Progenitor cell of endocrine pancreas (in vitro differentiated cells): ENCODE data around the gene IGSF8. TPM values are rescaled to one million over a fixed set of nuclear protein-coding genes. Genes with fewer than 3 reads are reported as not detected.

ENCODE experiments used
- DNase-seq: peaks from one replicate; pipeline ENCODE4 v3.0.0; 2021; ENCODE audit warnings: low spot score; ENCODE audit not compliant: unreplicated experiment
- H3K27ac Mint-ChIP-seq: 2 replicates; pipeline ENCODE4 v1.8.0; 2021; ENCODE audit warnings: mild to moderate bottlenecking, moderate library complexity, mixed read lengths
- H3K27me3 Mint-ChIP-seq: 2 replicates; pipeline ENCODE4 v1.8.0; 2021; ENCODE audit warnings: mixed read lengths
- H3K36me3 Mint-ChIP-seq: 2 replicates; pipeline ENCODE4 v1.8.0; 2022; ENCODE audit warnings: mixed read lengths; ENCODE audit not compliant: insufficient read depth
- H3K4me1 Mint-ChIP-seq: 2 replicates; pipeline ENCODE4 v1.8.0; 2021; ENCODE audit warnings: low read depth, mixed read lengths
- H3K4me3 Mint-ChIP-seq: 2 replicates; pipeline ENCODE4 v1.8.0; 2021; ENCODE audit warnings: low read depth, mild to moderate bottlenecking, moderate library complexity, mixed read lengths
- H3K9me3 Mint-ChIP-seq: 2 replicates; pipeline ENCODE4 v1.8.0; 2021; ENCODE audit warnings: low read depth, mixed read lengths
- CTCF ChIP-seq: fragments of 200-600 bp; sonication (generic); IDR thresholded peaks from one replicate; pipeline ENCODE4 v1.5.0; 2021; ENCODE audit warnings: antibody characterized with exemption, mild to moderate bottlenecking; ENCODE audit not compliant: unreplicated experiment
- total RNA-seq: library from RNA; stranded (reverse); gene quantifications from 2 replicates; pipeline ENCODE4 v1.2.1, GENCODE V29; 2021

IGSF8 gene
- total RNA-seq, 1 donor from 2014 or later, result 39.4 TPM

- no peak for DNase-seq
- H3K4me3 Mint-ChIP-seq, result no peak overlapping the region
- H3K27me3 Mint-ChIP-seq, result peaks cover 57% of the 10 kb centered on the region
These were observed 13.6 kb downstream of the IGSF8 start for GRCh38 chr1:160084771-160085321.

GRCh38 chr1:160083968-160084770 is 14.2 kb downstream of the IGSF8 start:
- no peak overlapping the region for H3K27ac Mint-ChIP-seq
- H3K27me3 Mint-ChIP-seq, result peaks cover 64% of the 10 kb centered on the region
- peaks cover 9% of the 10 kb centered on the region for H3K36me3 Mint-ChIP-seq
- H3K9me3 Mint-ChIP-seq, result no peaks in the 10 kb centered on the region
- no peaks in the 10 kb centered on the region for H3K4me1 Mint-ChIP-seq
- peak overlapping the region; percentile 4 for H3K4me3 Mint-ChIP-seq
- TF ChIP-seq CTCF, result peak; percentile 87
- DNase-seq, result peak; percentile 82

More at GRCh38 chr1:160084771-160085321, 13.6 kb downstream of the IGSF8 start:
- Mint-ChIP-seq H3K36me3 (peaks cover 10% of the 10 kb centered on the region), H3K9me3 (no peaks in the 10 kb centered on the region), H3K27ac (no peak overlapping the region), H3K4me1 (no peaks in the 10 kb centered on the region)
- TF ChIP-seq CTCF, result no peak

DNA sequence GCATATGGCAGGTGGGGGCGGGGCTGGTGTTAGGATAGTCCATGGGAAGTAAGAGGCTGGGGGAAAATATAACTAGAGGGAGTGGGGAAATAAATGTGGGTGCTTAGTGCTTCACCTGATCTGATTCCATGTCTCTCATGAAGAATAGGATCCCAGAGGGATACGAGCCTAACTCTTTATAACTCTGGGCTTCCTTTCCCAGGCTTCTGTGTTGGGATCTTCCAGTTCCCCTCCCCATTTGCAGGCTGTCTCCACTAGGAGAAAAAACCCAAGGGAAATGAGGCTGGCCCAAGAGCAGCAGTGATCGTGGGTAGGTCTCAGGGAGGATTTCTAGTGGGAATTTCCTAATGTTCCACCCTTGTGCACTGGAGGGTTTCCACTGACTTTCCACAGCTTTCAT is 15.5 kb downstream of the IGSF8 start:
- H3K27ac Mint-ChIP-seq, result no peak overlapping the region
- H3K4me3 Mint-ChIP-seq, result no peak overlapping the region
- no peaks in the 10 kb centered on the region for H3K4me1 Mint-ChIP-seq
- no peaks in the 10 kb centered on the region for H3K9me3 Mint-ChIP-seq
- H3K36me3 Mint-ChIP-seq, result peaks cover 4% of the 10 kb centered on the region
- TF ChIP-seq CTCF, result no peak
- H3K27me3 Mint-ChIP-seq, result peaks cover 73% of the 10 kb centered on the region
- DNase-seq, result no peak

GRCh38 chr1:160082487-160082886 is 15.9 kb downstream of the IGSF8 start:
- Mint-ChIP-seq H3K27ac (no peak overlapping the region), H3K4me1 (no peaks in the 10 kb centered on the region), H3K9me3 (no peaks in the 10 kb centered on the region), H3K27me3 (peaks cover 74% of the 10 kb centered on the region), H3K36me3 (peaks cover 4% of the 10 kb centered on the region), H3K4me3 (no peak overlapping the region)
- no peak for TF ChIP-seq CTCF
- DNase-seq, result no peak

- no peak for TF ChIP-seq CTCF
- DNase-seq, result no peak
These were observed 17.0 kb downstream of the IGSF8 start, which contains the start of gene KCNJ9 for GRCh38 chr1:160081261-160081936. Gene KCNJ9 (plus strand): TSS chr1:160081538. CDS start chr1:160084031, 2,493 bp downstream.

More at GRCh38 chr1:160081261-160081936, 17.0 kb downstream of the IGSF8 start, which contains the start of gene KCNJ9:
- peaks cover 2% of the 10 kb centered on the region for H3K36me3 Mint-ChIP-seq
- H3K27me3 Mint-ChIP-seq, result peaks cover 78% of the 10 kb centered on the region
- no peaks in the 10 kb centered on the region for H3K4me1 Mint-ChIP-seq
- H3K9me3 Mint-ChIP-seq, result no peaks in the 10 kb centered on the region
- H3K4me3 Mint-ChIP-seq, result no peak within 1 kb of the TSS
- no peak within 1 kb of the TSS for H3K27ac Mint-ChIP-seq
